CD14-positive monocyte (primary cell): Measurements from ENCODE around the gene LRRC45. TPM values are rescaled to one million over a fixed set of nuclear protein-coding genes. Genes with fewer than 3 reads are reported as not detected.
A peak's percentile ranks its signal among the peaks of the same experiment; 100 is the strongest.

ENCODE experiments used
- DNase-seq, 3 donors: peaks; one replicate each; pipeline ENCODE4 v3.0.0-alpha.2; 2011 to 2022
- H2AFZ ChIP-seq: 2 replicates; pipeline ENCODE4 v1.6.0; 2012; ENCODE audit warnings: mild to moderate bottlenecking, low read depth, low read length, inconsistent platforms; ENCODE audit not compliant: insufficient read depth, poor library complexity, severe bottlenecking
- H3K27ac ChIP-seq, 2 donors: 1 replicate in 1 of 2; 2 replicates in 1 of 2; pipeline ENCODE4 v1.5.1; 2012 to 2013; ENCODE audit warnings: low read length in 2 of 2, control low read depth in 1 of 2, inconsistent platforms in 1 of 2, low read depth in 1 of 2, mild to moderate bottlenecking in 1 of 2
- H3K27me3 ChIP-seq, 2 donors: one replicate each; pipeline versions ENCODE4 v1.6.0 to v1.6.1; 2011 to 2013; ENCODE audit warnings: low read length in 2 of 2; ENCODE audit not compliant: control insufficient read depth in 2 of 2, insufficient read depth in 2 of 2
- H3K36me3 ChIP-seq, 2 donors: replicated peaks in 1 of 2; 1 replicate in 1 of 2; 2 replicates in 1 of 2; pipeline versions ENCODE4 v1.5.1 to v1.6.1; 2012 to 2013; ENCODE audit warnings: low read length in 2 of 2, control low read depth in 1 of 2, inconsistent platforms in 1 of 2, mild to moderate bottlenecking in 1 of 2; ENCODE audit not compliant: insufficient read depth in 2 of 2, control insufficient read depth in 1 of 2
- H3K4me1 ChIP-seq, 2 donors: 1 replicate in 1 of 2; 2 replicates in 1 of 2; pipeline versions ENCODE4 v1.5.1 to v1.6.1; 2012 to 2013; ENCODE audit warnings: low read length in 2 of 2, control low read depth in 1 of 2, inconsistent platforms in 1 of 2, mild to moderate bottlenecking in 1 of 2, moderate library complexity in 1 of 2; ENCODE audit not compliant: insufficient read depth in 2 of 2, control insufficient read depth in 1 of 2
- H3K4me2 ChIP-seq: replicated peaks from 2 replicates; pipeline ENCODE3; 2012; ENCODE audit warnings: low read length, moderate library complexity, mild to moderate bottlenecking; ENCODE audit not compliant: poor library complexity, severe bottlenecking; ENCODE audit errors: extremely low read depth
- H3K4me3 ChIP-seq, 3 experiments: fragments of 200-600 bp in 1 of 3; sonication (generic) in 1 of 3; replicated peaks in 1 of 3; 1 replicate in 2 of 3; 2 replicates in 1 of 3; pipeline ENCODE4 v1.5.1; 2011 to 2013; ENCODE audit warnings: low read length in 3 of 3, mild to moderate bottlenecking in 3 of 3, control low read depth in 2 of 3, low read depth in 2 of 3, inconsistent platforms in 1 of 3, moderate library complexity in 1 of 3
- H3K79me2 ChIP-seq: 2 replicates; pipeline ENCODE4 v1.6.0; 2012; ENCODE audit warnings: mild to moderate bottlenecking, control low read depth, inconsistent platforms, low read length, moderate library complexity; ENCODE audit not compliant: insufficient read depth
- H3K9ac ChIP-seq: 2 replicates; pipeline ENCODE4 v1.6.0; 2017; ENCODE audit warnings: low read length, mild to moderate bottlenecking; ENCODE audit not compliant: insufficient read depth, poor library complexity, severe bottlenecking
- H3K9me3 ChIP-seq, 2 donors: replicated peaks in 1 of 2; 1 replicate in 1 of 2; 2 replicates in 1 of 2; pipeline versions ENCODE4 v1.5.1 to v1.6.1; 2012 to 2013; ENCODE audit warnings: low read length in 2 of 2, control low read depth in 1 of 2; ENCODE audit not compliant: control insufficient read depth in 1 of 2, insufficient read depth in 1 of 2
- H4K20me1 ChIP-seq: 2 replicates; pipeline ENCODE4 v1.6.0; 2012; ENCODE audit warnings: mild to moderate bottlenecking, low read length, control low read depth, moderate library complexity; ENCODE audit not compliant: insufficient read depth
- H3K27ac Mint-ChIP-seq, 7 donors: one replicate each; pipeline ENCODE4 v1.8.0; 2020; ENCODE audit warnings: mild to moderate bottlenecking in 7 of 7, mixed read lengths in 7 of 7, moderate library complexity in 6 of 7, inconsistent platforms in 2 of 7
- H3K27me3 Mint-ChIP-seq, 3 donors: one replicate each; pipeline ENCODE4 v1.8.0; 2021 to 2022; ENCODE audit warnings: low read depth in 3 of 3, mild to moderate bottlenecking in 3 of 3, mixed read lengths in 3 of 3, moderate library complexity in 3 of 3, inconsistent platforms in 1 of 3
- H3K36me3 Mint-ChIP-seq, 2 donors: one replicate each; pipeline ENCODE4 v1.8.0; 2020; ENCODE audit warnings: mixed read lengths in 2 of 2, inconsistent platforms in 1 of 2, mild to moderate bottlenecking in 1 of 2
- H3K4me1 Mint-ChIP-seq: one replicate; pipeline ENCODE4 v1.8.0; 2020; ENCODE audit warnings: mild to moderate bottlenecking, mixed read lengths
- H3K4me3 Mint-ChIP-seq, 2 donors: one replicate each; pipeline ENCODE4 v1.8.0; 2020; ENCODE audit warnings: mild to moderate bottlenecking in 2 of 2, mixed read lengths in 2 of 2, moderate library complexity in 1 of 2
- H3K9me3 Mint-ChIP-seq, 7 donors: one replicate each; pipeline ENCODE4 v1.8.0; 2020 to 2022; ENCODE audit warnings: mixed read lengths in 7 of 7, mild to moderate bottlenecking in 6 of 7, moderate library complexity in 6 of 7, inconsistent platforms in 2 of 7
- WGBS: methylation state at CpG from one replicate; pipeline ENCODE4 v1.1.5; 2013; ENCODE audit warnings: missing lambda C conversion rate; ENCODE audit not compliant: insufficient coverage; 5-methylcytosine and 5-hydroxymethylcytosine counted together
- intact Hi-C, 2 donors: fragments of 100-400 bp; cut with micrococcal nuclease; formaldehyde crosslinking; loops; one replicate each; pipeline versions ENCODE4 v1.15.0 to v1.15.1; 2023
- polyA plus RNA-seq, 3 donors: library from polyadenylated mRNA; depleted of rRNA in 1 of 3; unstranded in 2 of 3; stranded (reverse) in 1 of 3; fragments of 300-500 nt in 2 of 3; fragments of >200 nt in 1 of 3; fragmentation: Illumina TruSeq in 2 of 3; gene quantifications; 1 replicate in 2 of 3; 2 replicates in 1 of 3; pipeline ENCODE4 v1.2.3, GENCODE V29; 2012 to 2021
- TF ChIP-seq, protein P1 (sequence below): fragments of 200-600 bp; IDR thresholded peaks from one replicate; pipeline ENCODE4 v1.8.0; 2022; ENCODE audit warnings: antibody characterized with exemption, mild to moderate bottlenecking

LRRC45 gene
- polyA plus RNA-seq, 3 donors = 2.6 to 12.2 (median 3.4) TPM

GRCh38 chr17:82041144-82041814 is 18.2 kb downstream of the LRRC45 start:
- H4K20me1 ChIP-seq = peaks cover 8% of the 10 kb centered on the region
- H3K27ac ChIP-seq = no peak overlapping the region
- peaks cover 22 to 28% of the 10 kb centered on the region in 2 donors for H3K4me1 ChIP-seq
- H3K27me3 Mint-ChIP-seq = peaks cover 1 to 6% (median 4%) of the 10 kb centered on the region in 3 donors
- H3K9ac ChIP-seq = no peak overlapping the region
- no peaks in the 10 kb centered on the region for H3K36me3 ChIP-seq
- H3K79me2 ChIP-seq = peaks cover 1% of the 10 kb centered on the region
- intact Hi-C loops = no loop called here
- H3K9me3 ChIP-seq = no peaks in the 10 kb centered on the region
- H3K4me3 ChIP-seq = no peak overlapping the region
- no peak for DNase-seq
- H3K4me1 Mint-ChIP-seq = peaks cover 26% of the 10 kb centered on the region
- no peak overlapping the region for H3K4me3 Mint-ChIP-seq
- no peak overlapping the region for H3K4me2 ChIP-seq
- H3K27me3 ChIP-seq = no peaks in the 10 kb centered on the region
- H3K27ac Mint-ChIP-seq = peak overlapping the region in 1 of 7 donors; percentile 18
- H3K36me3 Mint-ChIP-seq = no peaks in the 10 kb centered on the region
- TF ChIP-seq, protein P1, sequence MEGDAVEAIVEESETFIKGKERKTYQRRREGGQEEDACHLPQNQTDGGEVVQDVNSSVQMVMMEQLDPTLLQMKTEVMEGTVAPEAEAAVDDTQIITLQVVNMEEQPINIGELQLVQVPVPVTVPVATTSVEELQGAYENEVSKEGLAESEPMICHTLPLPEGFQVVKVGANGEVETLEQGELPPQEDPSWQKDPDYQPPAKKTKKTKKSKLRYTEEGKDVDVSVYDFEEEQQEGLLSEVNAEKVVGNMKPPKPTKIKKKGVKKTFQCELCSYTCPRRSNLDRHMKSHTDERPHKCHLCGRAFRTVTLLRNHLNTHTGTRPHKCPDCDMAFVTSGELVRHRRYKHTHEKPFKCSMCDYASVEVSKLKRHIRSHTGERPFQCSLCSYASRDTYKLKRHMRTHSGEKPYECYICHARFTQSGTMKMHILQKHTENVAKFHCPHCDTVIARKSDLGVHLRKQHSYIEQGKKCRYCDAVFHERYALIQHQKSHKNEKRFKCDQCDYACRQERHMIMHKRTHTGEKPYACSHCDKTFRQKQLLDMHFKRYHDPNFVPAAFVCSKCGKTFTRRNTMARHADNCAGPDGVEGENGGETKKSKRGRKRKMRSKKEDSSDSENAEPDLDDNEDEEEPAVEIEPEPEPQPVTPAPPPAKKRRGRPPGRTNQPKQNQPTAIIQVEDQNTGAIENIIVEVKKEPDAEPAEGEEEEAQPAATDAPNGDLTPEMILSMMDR = no peak
- H2AFZ ChIP-seq = no peak overlapping the region
- peaks cover 0 to 2% (median 0%) of the 10 kb centered on the region in 7 donors for H3K9me3 Mint-ChIP-seq
- 97% methylated on average over 4 of the region's 17 CpGs for WGBS

DNA sequence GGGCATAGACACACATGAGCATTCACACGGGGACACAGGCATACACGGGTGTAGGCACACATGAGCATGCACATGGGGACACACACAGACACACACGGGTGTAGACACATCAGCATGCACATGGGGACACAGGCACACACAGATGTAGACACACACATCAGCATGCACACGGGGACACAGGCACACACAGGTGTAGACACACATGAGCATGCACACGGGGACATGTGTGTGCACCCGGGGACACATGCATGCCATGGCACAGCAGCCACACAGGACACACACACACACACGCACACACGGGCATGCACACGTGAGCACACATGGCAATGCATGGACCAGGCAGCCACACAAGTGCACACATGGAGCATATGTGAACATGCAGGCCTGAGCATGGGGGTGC is 19.5 kb downstream of the LRRC45 start:
- Histone ChIP-seq H3K9me3 (no peaks in the 10 kb centered on the region), H2AFZ (no peak overlapping the region), H3K79me2 (no peaks in the 10 kb centered on the region), H3K27me3 (no peaks in the 10 kb centered on the region), H3K4me3 (no peak overlapping the region), H3K36me3 (peaks cover 9 to 10% of the 10 kb centered on the region in 2 donors), H4K20me1 (no peaks in the 10 kb centered on the region), H3K9ac (no peak overlapping the region), H3K4me1 (peaks cover 15 to 17% of the 10 kb centered on the region in 2 donors), H3K4me2 (no peak overlapping the region), H3K27ac (no peak overlapping the region)
- intact Hi-C loops = no loop called here
- WGBS = 95% methylated on average over 8 of the region's 9 CpGs
- Mint-ChIP-seq H3K9me3 (peaks cover 0 to 2% (median 0%) of the 10 kb centered on the region in 7 donors), H3K27me3 (peaks cover 1 to 6% (median 4%) of the 10 kb centered on the region in 3 donors), H3K27ac (no peak overlapping the region), H3K4me1 (peaks cover 19% of the 10 kb centered on the region), H3K36me3 (peaks cover 10 to 11% of the 10 kb centered on the region in 2 donors), H3K4me3 (no peak overlapping the region)
- TF ChIP-seq, protein P1 = no peak
- no peak for DNase-seq
